WTC11 (cell line): Measurements from ENCODE around the gene HRAS. TPM values are rescaled to one million over a fixed set of nuclear protein-coding genes. Genes with fewer than 3 reads are reported as not detected.
A peak's percentile ranks its signal among the peaks of the same experiment; 100 is the strongest.

Experiments
- ATAC-seq: fragments of 200-7000 bp; cut with Tn5 transposase; 2 replicates; pipeline ENCODE4 v1.10.0; 2021; ENCODE audit warnings: mild to moderate bottlenecking, moderate library complexity
- CTCF ChIA-PET: fragments of 300-600 bp; sonication (Branson Sonifier 250); formaldehyde crosslinking; loops from one replicate; lab custom pipeline; 2021; ENCODE audit warnings: antibody characterized with exemption; lab: Charles Lee
- POLR2A ChIA-PET: fragments of 350-600 bp; sonication (Branson Sonifier 250); formaldehyde crosslinking; loops from one replicate; lab custom pipeline; 2021; ENCODE audit warnings: antibody characterized with exemption; lab: Charles Lee
- DNase-seq: peaks from one replicate; pipeline ENCODE4 v3.0.0; 2021; ENCODE audit warnings: low spot score
- H3K27ac Mint-ChIP-seq: 2 replicates; pipeline ENCODE4 v1.8.0; 2021; ENCODE audit warnings: mixed read lengths
- H3K27me3 Mint-ChIP-seq: 2 replicates; pipeline ENCODE4 v1.8.0; 2021; ENCODE audit warnings: low read depth, mild to moderate bottlenecking, moderate library complexity, mixed read lengths
- H3K36me3 Mint-ChIP-seq: 2 replicates; pipeline ENCODE4 v1.8.0; 2021; ENCODE audit warnings: mixed read lengths
- H3K4me1 Mint-ChIP-seq: 2 replicates; pipeline ENCODE4 v1.8.0; 2022; ENCODE audit warnings: mixed read lengths
- H3K4me3 Mint-ChIP-seq: 2 replicates; pipeline ENCODE4 v1.8.0; 2021; ENCODE audit warnings: mild to moderate bottlenecking, moderate library complexity, mixed read lengths
- H3K9me3 Mint-ChIP-seq: 2 replicates; pipeline ENCODE4 v1.8.0; 2021; ENCODE audit warnings: mixed read lengths
- AFF4 ChIP-seq: sonication (generic); formaldehyde crosslinking; IDR thresholded peaks from 2 replicates; pipeline ENCODE4 v1.8.1; 2023; ENCODE audit warnings: mild to moderate bottlenecking, missing genetic modification reagents, borderline replicate concordance
- ATF2 ChIP-seq: sonication (generic); formaldehyde crosslinking; IDR thresholded peaks from 2 replicates; pipeline ENCODE4 v1.8.1; 2022; ENCODE audit warnings: low read depth, missing genetic modification reagents, borderline replicate concordance
- ATF3 ChIP-seq: sonication (generic); formaldehyde crosslinking; conservative IDR thresholded peaks from 2 replicates; pipeline ENCODE4 v1.8.1; 2022; ENCODE audit warnings: mild to moderate bottlenecking, missing genetic modification reagents
- CBFB ChIP-seq: sonication (generic); formaldehyde crosslinking; IDR thresholded peaks from 2 replicates; pipeline ENCODE4 v1.8.1; 2022; ENCODE audit warnings: mild to moderate bottlenecking, low read depth, missing genetic modification reagents
- E2F5 ChIP-seq: sonication (generic); formaldehyde crosslinking; IDR thresholded peaks from 2 replicates; pipeline ENCODE4 v1.8.1; 2022; ENCODE audit warnings: mild to moderate bottlenecking, moderate library complexity, missing genetic modification reagents
- EMX1 ChIP-seq: fragments of 250-450 bp; sonication (Bioruptor Pico); IDR thresholded peaks from 2 replicates; pipeline ENCODE4 v1.8.0; 2021; ENCODE audit warnings: mild to moderate bottlenecking
- ETV6 ChIP-seq: sonication (generic); formaldehyde crosslinking; IDR thresholded peaks from 2 replicates; pipeline ENCODE4 v1.8.1; 2022; ENCODE audit warnings: mild to moderate bottlenecking, missing genetic modification reagents
- FOXP1 ChIP-seq: sonication (generic); formaldehyde crosslinking; IDR thresholded peaks from 2 replicates; pipeline ENCODE4 v1.8.0; 2022; ENCODE audit warnings: missing genetic modification reagents, mild to moderate bottlenecking, moderate library complexity, borderline replicate concordance
- GABPB1 ChIP-seq: sonication (generic); formaldehyde crosslinking; IDR thresholded peaks from 2 replicates; pipeline ENCODE4 v1.8.1; 2023; ENCODE audit warnings: mild to moderate bottlenecking, missing genetic modification reagents
- IRF1 ChIP-seq: sonication (generic); formaldehyde crosslinking; IDR thresholded peaks from 2 replicates; pipeline ENCODE4 v1.8.0; 2023; ENCODE audit warnings: missing genetic modification reagents
- MYBL2 ChIP-seq: sonication (generic); formaldehyde crosslinking; IDR thresholded peaks from 2 replicates; pipeline ENCODE4 v1.8.1; 2023; ENCODE audit warnings: mild to moderate bottlenecking, moderate library complexity, missing genetic modification reagents
- NR1H2 ChIP-seq: sonication (generic); formaldehyde crosslinking; IDR thresholded peaks from 2 replicates; pipeline ENCODE4 v1.9.0; 2021; ENCODE audit warnings: mild to moderate bottlenecking, moderate library complexity, missing genetic modification reagents
- PRRX2 ChIP-seq: fragments of 250-450 bp; sonication (Bioruptor Pico); IDR thresholded peaks from 2 replicates; pipeline ENCODE4 v1.8.0; 2021; ENCODE audit warnings: mild to moderate bottlenecking
- SP1 ChIP-seq: sonication (generic); formaldehyde crosslinking; conservative IDR thresholded peaks from 2 replicates; pipeline ENCODE4 v1.8.1; 2022; ENCODE audit warnings: missing genetic modification reagents
- STAT6 ChIP-seq: sonication (generic); formaldehyde crosslinking; conservative IDR thresholded peaks from 2 replicates; pipeline ENCODE4 v1.8.1; 2023; ENCODE audit warnings: mild to moderate bottlenecking, low read depth, missing genetic modification reagents, moderate library complexity
- ZNF121 ChIP-seq: sonication (generic); formaldehyde crosslinking; IDR thresholded peaks from 2 replicates; pipeline ENCODE4 v1.8.0; 2023; ENCODE audit warnings: missing genetic modification reagents
- ZNF219 ChIP-seq: sonication (generic); formaldehyde crosslinking; IDR thresholded peaks from 2 replicates; pipeline ENCODE4 v1.8.0; 2023; ENCODE audit warnings: missing genetic modification reagents, mild to moderate bottlenecking, borderline replicate concordance
- ZNF263 ChIP-seq: sonication (generic); formaldehyde crosslinking; IDR thresholded peaks from 2 replicates; pipeline ENCODE4 v1.8.1; 2022; ENCODE audit warnings: low read depth, mild to moderate bottlenecking, moderate library complexity, missing genetic modification reagents
- ZNF396 ChIP-seq: fragments of 250-450 bp; sonication (Bioruptor Pico); IDR thresholded peaks from 2 replicates; pipeline ENCODE4 v1.8.0; 2021; ENCODE audit warnings: mild to moderate bottlenecking, moderate library complexity, borderline replicate concordance
- ZSCAN18 ChIP-seq: fragments of 250-450 bp; sonication (Bioruptor Pico); IDR thresholded peaks from 2 replicates; pipeline ENCODE4 v2.1.2; 2022; ENCODE audit warnings: mild to moderate bottlenecking, moderate library complexity
- total RNA-seq: library from RNA; stranded (reverse); gene quantifications from 3 replicates; pipeline ENCODE4 v1.2.3, GENCODE V29; 2021

Gene HRAS
- total RNA-seq, 1 experiment from 2014 or later, result 62.4 TPM

GRCh38 chr11:569158-569885 is 33.9 kb upstream of the HRAS start:
- Mint-ChIP-seq H3K4me1 (peaks cover 35% of the 10 kb centered on the region), H3K4me3 (peak overlapping the region; percentile 66), H3K9me3 (no peaks in the 10 kb centered on the region), H3K36me3 (no peaks in the 10 kb centered on the region), H3K27ac (no peak overlapping the region), H3K27me3 (peaks cover 16% of the 10 kb centered on the region)
- ChIA-PET CTCF (interaction anchor here (0.6 to 5.8 kb wide), 5 partner anchors 10 to 113 kb away, joined by 3 to 32 read pairs (median 5); partner anchors contain the start of gene LMNTD2), POLR2A (interaction anchor here (1.0 kb wide), 1 partner anchor 9 kb away, joined by 3 read pairs; no protein-coding TSS in a partner anchor)
- ATAC-seq (no peak), DNase-seq (no peak)
- TF ChIP-seq NR1H2, result no peak
- 0 out of 2 replicates have a peak, but pooled peaks have one; percentile 29 for TF ChIP-seq GABPB1 (CRISPR knock-in tag)

GRCh38 chr11:568306-569157 is 33.2 kb upstream of the HRAS start:
- DNase-seq (peak; percentile 95), ATAC-seq (peak; percentile 89)
- ChIA-PET POLR2A (interaction anchor here (1.0 to 1.1 kb wide), 2 partner anchors 9 to 12 kb away, joined by 3 read pairs; no protein-coding TSS in a partner anchor), CTCF (interaction anchor here (0.6 to 5.8 kb wide), 5 partner anchors 9 to 119 kb away, joined by 3 to 32 read pairs (median 3); partner anchors contain the start of gene LMNTD2)
- Mint-ChIP-seq H3K9me3 (no peaks in the 10 kb centered on the region), H3K4me3 (peak overlapping the region; percentile 66), H3K27ac (no peak overlapping the region), H3K4me1 (peaks cover 35% of the 10 kb centered on the region), H3K27me3 (peaks cover 8% of the 10 kb centered on the region), H3K36me3 (0 out of 2 replicates have a peak, but pooled peaks cover 3% of the 10 kb centered on the region)
- peak; percentile 94 for TF ChIP-seq SP1
- 0 out of 2 replicates have a peak, but pooled peaks have one; percentile 33 for TF ChIP-seq CBFB (CRISPR knock-in tag)
- no peak for TF ChIP-seq ZNF396 (CRISPR knock-in tag)
- TF ChIP-seq EMX1 (CRISPR knock-in tag), result no peak
- TF ChIP-seq AFF4 (CRISPR knock-in tag), result no peak
- no peak for TF ChIP-seq MYBL2 (CRISPR knock-in tag)
- TF ChIP-seq ZSCAN18 (CRISPR knock-in tag), result no peak
- TF ChIP-seq ETV6 (CRISPR knock-in tag), result peak; percentile 48; the same call in 1 of the 2 replicates
- no peak for TF ChIP-seq ZNF121 (CRISPR knock-in tag)
- TF ChIP-seq IRF1, result no peak
- TF ChIP-seq PRRX2 (CRISPR knock-in tag), result no peak; the same call in 1 of the 2 replicates
- 0 out of 2 replicates have a peak, but pooled peaks have one; percentile 38 for TF ChIP-seq E2F5 (CRISPR knock-in tag)
- TF ChIP-seq ATF2 (CRISPR knock-in tag), result no peak
- TF ChIP-seq FOXP1, result no peak
- TF ChIP-seq ATF3 (CRISPR knock-in tag), result no peak
- TF ChIP-seq ZNF263 (CRISPR knock-in tag), result no peak
- no peak for TF ChIP-seq ZNF219
- TF ChIP-seq STAT6 (CRISPR knock-in tag), result 0 out of 2 replicates have a peak, but pooled peaks have one; percentile 76
- no peak for TF ChIP-seq GABPB1 (CRISPR knock-in tag)
